Omental fat pad (tissue), 4 donors: ENCODE data around the gene ARHGAP10. TPM values are rescaled to one million over a fixed set of nuclear protein-coding genes. Genes with fewer than 3 reads are reported as not detected.

Source experiments
- ATAC-seq: fragments of 150-250 bp; one replicate; pipeline ENCODE4 v1.9.1; 2016; ENCODE audit warnings: mild to moderate bottlenecking, moderate library complexity; ENCODE audit not compliant: low FRiP score
- DNase-seq: peaks from one replicate; pipeline ENCODE4 v3.0.0-alpha.2; 2019; ENCODE audit warnings: low spot score
- total RNA-seq, 4 donors: library from RNA; depleted of rRNA; stranded (reverse); fragments of >200 nt; gene quantifications; one replicate each; pipeline ENCODE4 v1.1.0, GENCODE V29; 2016
- TF ChIP-seq, protein P1 (sequence below), 3 donors: fragments of 450-650 bp; IDR thresholded peaks; one replicate each; pipeline ENCODE4 v1.5.1; 2016 to 2017; ENCODE audit warnings: antibody characterized with exemption in 3 of 3, mild to moderate bottlenecking in 3 of 3, moderate library complexity in 2 of 3

The ARHGAP10 gene
- total RNA-seq, 4 donors from 2014 or later: 48.7 to 96.2 (median 57.0) TPM

DNA sequence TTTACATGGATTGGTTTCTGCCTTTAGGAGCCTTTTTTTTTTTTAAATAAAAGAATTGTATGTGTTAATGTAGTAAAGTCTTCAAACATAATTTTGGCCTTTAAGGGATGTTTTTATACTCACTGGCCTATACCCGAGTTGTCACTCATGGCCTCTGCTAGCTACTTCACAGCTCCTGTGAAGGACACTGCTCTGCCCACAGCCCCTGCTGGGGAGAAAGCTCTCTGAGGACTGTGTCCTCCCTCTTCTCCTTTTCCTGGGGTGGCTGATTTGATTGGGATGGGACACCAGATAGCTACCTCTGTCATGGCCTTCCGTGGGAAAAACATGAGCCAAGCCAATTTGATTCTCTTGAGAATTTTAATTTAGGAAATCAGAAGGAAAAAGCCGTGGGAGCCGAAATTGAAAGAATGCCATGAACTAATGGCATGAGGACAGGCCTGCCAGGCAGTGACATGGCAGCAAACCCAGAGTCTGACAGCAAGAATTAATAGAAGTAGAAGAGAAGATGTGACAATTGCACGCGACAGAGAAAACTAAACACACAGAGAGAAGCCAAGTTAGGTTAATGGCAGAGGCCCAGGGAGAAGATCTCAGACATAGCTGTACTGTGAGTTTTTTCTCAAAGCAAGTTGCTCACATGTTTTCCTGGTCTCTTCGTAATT, 81.4 kb downstream of the ARHGAP10 start:
- DNase-seq (no peak), ATAC-seq (no peak)
- TF ChIP-seq, protein P1, sequence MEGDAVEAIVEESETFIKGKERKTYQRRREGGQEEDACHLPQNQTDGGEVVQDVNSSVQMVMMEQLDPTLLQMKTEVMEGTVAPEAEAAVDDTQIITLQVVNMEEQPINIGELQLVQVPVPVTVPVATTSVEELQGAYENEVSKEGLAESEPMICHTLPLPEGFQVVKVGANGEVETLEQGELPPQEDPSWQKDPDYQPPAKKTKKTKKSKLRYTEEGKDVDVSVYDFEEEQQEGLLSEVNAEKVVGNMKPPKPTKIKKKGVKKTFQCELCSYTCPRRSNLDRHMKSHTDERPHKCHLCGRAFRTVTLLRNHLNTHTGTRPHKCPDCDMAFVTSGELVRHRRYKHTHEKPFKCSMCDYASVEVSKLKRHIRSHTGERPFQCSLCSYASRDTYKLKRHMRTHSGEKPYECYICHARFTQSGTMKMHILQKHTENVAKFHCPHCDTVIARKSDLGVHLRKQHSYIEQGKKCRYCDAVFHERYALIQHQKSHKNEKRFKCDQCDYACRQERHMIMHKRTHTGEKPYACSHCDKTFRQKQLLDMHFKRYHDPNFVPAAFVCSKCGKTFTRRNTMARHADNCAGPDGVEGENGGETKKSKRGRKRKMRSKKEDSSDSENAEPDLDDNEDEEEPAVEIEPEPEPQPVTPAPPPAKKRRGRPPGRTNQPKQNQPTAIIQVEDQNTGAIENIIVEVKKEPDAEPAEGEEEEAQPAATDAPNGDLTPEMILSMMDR (IDR thresholded peaks at IDR 0.05): no peak

DNA sequence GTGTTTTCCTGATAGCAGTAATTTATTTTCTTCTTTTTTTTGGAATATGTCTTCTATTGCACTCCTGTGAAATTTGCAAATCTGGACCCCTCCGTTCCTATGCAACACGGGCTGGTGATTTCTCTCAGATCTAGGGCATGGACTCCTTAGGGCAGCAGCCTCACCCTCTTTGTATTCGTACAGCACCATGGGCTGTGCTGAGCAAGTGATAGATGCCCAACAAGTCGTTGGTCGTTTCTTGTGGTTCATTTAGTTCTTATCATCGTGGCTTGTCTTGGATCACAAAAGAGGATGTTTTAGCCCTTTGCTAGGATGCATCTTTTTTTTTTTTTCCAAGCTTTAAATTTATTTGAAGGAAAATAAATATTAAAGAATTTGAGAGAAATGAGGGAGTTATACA, 82.1 kb downstream of the ARHGAP10 start:
- DNase-seq (no peak), ATAC-seq (no peak)
- TF ChIP-seq, protein P1 (IDR thresholded peaks at IDR 0.05): no peak

DNA sequence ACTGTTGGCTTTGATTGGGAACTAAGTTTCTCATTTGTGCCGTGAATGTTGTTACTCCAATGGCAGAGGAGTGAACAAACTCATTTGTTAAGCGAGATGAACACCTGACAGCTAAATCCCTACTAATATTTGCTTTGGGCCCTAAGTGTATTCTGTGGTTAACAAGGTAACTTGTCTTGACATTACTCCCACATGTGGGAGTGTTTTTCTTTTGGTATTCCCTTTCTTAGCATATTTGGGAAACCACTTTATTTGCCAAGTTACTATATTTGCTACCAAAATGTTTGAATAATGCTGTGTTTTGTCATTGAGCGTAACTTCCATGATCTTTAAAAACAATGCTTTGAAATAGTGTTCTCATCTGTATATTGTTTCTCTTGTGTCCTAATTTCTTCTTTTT, 82.5 kb downstream of the ARHGAP10 start:
- TF ChIP-seq, protein P1 (IDR thresholded peaks at IDR 0.05): no peak
- no peak for ATAC-seq
- no peak for DNase-seq

DNA sequence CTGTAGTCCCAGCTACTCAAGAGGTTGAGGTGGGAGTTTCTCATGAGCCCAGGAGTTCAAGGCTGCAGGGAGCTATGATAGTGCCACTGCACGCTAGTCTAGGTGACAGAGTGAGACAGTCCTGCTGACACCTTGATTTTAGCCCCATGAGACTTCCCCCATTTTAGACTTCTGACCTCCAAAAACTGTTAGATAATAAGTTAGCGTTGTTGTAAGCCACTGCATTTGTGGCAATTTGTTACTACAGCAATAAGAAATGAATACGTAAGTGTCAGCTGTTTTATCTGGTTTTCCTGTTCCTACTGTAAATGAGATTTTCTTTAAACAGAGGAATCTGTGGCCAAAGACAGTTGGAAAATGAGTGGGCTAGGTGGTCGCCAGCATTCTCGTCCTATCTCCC, 83.9 kb downstream of the ARHGAP10 start:
- no peak for ATAC-seq
- TF ChIP-seq, protein P1 (IDR thresholded peaks at IDR 0.05): no peak

DNA sequence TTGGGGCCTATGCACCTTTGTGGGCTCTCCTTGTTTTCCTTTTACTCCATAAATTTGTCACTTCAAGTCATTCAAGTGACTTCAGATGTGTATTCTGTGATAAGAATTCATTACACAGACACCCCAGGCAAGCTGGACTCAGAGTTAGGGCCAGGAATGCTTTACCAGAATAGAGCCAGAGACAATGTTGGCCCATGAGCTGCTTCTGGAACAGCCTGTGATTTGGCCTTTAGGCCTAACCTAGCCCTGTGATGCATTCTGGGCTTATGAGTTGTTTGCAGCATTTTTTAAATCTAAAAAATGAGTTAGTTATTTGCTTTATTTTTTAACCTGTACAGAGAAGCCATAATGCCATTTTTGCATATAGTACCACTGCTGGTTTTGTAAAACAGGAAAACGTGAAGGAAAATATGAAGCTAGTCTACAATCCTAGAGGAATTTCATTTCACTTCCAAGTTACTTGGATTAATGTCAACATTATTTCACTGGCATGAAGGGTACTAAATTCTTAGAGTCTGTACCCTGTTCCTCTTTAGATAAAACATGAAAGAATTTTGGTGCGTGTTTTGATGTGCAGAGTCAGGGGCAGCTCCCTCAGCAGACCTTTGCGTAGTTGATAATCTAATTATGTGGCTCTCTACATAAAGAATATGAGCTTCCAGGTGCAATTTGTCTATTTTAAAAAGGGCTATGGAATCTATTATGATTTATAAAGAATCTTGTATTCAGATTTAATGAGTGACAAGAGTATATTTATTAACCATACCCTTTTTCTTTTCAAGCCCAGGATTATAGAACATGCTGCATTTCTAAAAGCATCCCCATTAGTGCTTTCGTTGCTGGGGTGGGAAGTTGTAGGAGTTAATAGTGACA, 84.7 kb downstream of the ARHGAP10 start:
- ATAC-seq (no peak), DNase-seq (no peak)
- TF ChIP-seq, protein P1 (IDR thresholded peaks at IDR 0.05): no peak

More for the DNA sequence above, 83.9 kb downstream of the ARHGAP10 start:
- DNase-seq: no peak

DNA sequence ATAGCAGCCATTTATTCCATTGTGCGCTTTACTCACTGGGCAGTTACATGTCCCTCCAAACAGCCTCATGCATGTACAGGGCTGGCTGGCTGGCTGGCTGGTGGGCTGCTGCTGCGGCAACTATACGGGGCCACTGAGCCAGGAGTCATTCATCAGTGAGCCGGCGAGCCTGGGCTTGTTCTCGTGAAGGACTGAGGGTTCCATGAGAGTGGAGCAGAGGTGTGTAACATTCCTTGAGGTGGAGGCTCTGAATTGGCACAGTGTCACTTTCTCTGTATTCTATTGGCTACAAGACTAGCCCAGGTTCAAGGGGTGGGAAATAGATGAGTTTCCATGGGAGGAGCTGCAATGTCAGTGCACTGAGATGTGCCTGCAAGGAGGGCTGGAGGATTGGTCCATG, 89.1 kb downstream of the ARHGAP10 start:
- DNase-seq (no peak), ATAC-seq (no peak)
- TF ChIP-seq, protein P1 (IDR thresholded peaks at IDR 0.05): no peak
